Measurements from ENCODE around the gene OR3A3. TPM values are rescaled to one million over a fixed set of nuclear protein-coding genes. Genes with fewer than 3 reads are reported as not detected.
"Not testable (repeated sequence)": the region's sequence is repeated elsewhere in the genome, so short reads cannot be mapped to it uniquely, and the experiment has no call there.

The OR3A3 gene
- total and polyA plus RNA-seq, 12 donors: not detected

- TF ChIP-seq CTCF (IDR thresholded peaks at IDR 0.05): no peak
- H3K27me3 ChIP-seq: peaks cover 0 to 14% (median 0%) of the 10 kb centered on the region in 7 donors
- H3K4me3 ChIP-seq: no peak overlapping the region
- H3K36me3 ChIP-seq: no peaks in the 10 kb centered on the region
- no peak for DNase-seq
- H3K4me1 ChIP-seq: no peaks in the 10 kb centered on the region
- no peak overlapping the region for H3K27ac ChIP-seq
- peaks cover 0 to 8% (median 0%) of the 10 kb centered on the region in 11 donors for H3K9me3 ChIP-seq
- no peak for ATAC-seq
- intact Hi-C loops (cut with DNase I): no loop called here
- 38% methylated on average over 6 of the region's 6 CpGs for WGBS, 2 donors
These were observed 11.1 kb upstream of the OR3A3 start for GRCh38 chr17:3400055-3400454.

DNA sequence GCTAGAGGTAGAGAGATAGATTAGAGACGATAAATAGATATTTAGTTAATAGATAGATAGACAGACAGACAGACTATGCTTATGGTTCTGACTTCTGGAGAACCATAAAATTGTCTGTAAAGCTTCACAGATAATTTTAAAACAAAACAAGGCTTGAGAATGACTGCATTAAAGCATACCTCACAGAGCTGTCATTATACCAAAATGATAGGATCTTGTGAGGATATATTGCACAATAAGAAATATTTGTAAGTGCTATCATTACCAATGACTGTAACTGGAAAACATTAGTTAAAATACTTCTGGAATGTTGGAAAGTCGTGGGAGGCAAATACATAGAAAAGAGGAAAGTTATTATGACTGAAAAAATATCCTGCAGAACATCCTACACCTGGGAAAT, 9.4 kb upstream of the OR3A3 start:
- Histone ChIP-seq H3K36me3 (no peaks in the 10 kb centered on the region), H3K4me3 (no peak overlapping the region), H3K4me1 (no peaks in the 10 kb centered on the region), H3K9me3 (peaks cover 0 to 26% (median 2%) of the 10 kb centered on the region in 11 donors), H3K27me3 (no peaks in the 10 kb centered on the region), H3K27ac (no peak overlapping the region)
- WGBS, 2 donors: 44 to 51% methylated on average over 2 of the region's 2 CpGs
- intact Hi-C loops (cut with DNase I): no loop called here
- no peak for ATAC-seq
- no peak for TF ChIP-seq CTCF (IDR thresholded peaks at IDR 0.05)
- no peak for DNase-seq

DNA sequence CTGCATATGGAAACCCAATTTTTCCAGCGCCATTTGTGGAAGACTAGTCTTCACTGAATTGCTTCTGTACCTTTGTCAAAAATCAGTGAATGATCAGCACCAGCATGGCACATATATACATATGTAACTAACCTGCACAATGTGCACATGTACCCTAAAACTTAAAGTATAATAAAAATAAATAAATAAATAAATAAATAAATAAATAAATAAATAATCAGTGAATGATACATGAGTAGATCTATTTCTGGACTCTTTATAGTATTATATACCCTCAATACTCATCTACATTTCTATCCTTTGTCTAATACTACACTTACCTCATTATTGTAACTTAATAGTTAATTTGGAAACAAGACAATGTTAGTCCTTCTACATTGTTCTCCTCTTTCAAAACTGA, 7.3 kb upstream of the OR3A3 start:
- 66 to 75% methylated on average over 1 of the region's 1 CpG for WGBS, 2 donors
- DNase-seq; ATAC-seq; H3K36me3 ChIP-seq; intact Hi-C loops (cut with DNase I); H3K27me3 ChIP-seq; H3K4me3 ChIP-seq; H3K27ac ChIP-seq; H3K4me1 ChIP-seq: not testable (repeated sequence)
- peaks cover 0 to 45% (median 16%) of the 10 kb centered on the region in 11 donors for H3K9me3 ChIP-seq

GRCh38 chr17:3412216-3412615, 1.0 kb downstream of the OR3A3 start:
- H3K36me3 ChIP-seq; intact Hi-C loops (cut with DNase I); H3K4me3 ChIP-seq; H3K4me1 ChIP-seq; DNase-seq; H3K27me3 ChIP-seq; H3K27ac ChIP-seq: not testable (repeated sequence)
- peak in 1 of 8 donors; percentile 10 for ATAC-seq
- H3K9me3 ChIP-seq: peaks cover 0 to 19% (median 6%) of the 10 kb centered on the region in 11 donors
- 51% methylated on average over 3 of the region's 16 CpGs; no CpG with 5 or more reads in 1 of the 2 donors for WGBS, 2 donors

DNA sequence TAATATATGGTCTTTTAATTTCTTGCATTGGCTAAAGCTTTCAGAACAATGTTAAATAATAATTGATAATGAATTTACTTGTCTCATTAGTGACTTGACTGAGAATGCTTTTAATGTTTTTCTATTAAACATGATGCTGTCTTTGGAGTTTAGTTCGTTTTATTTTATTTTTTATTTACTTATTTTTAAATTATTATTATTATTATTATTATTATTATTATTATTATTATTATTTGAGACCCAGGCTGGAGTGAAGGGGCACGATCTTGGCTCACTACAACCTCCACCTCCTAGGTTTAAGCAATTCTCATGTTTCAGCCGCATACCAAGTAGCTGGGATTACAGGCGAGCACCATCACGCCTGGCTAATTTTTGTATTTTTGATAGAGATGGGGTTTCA, 4.4 kb downstream of the OR3A3 start:
- no peaks in the 10 kb centered on the region for H3K36me3 ChIP-seq
- no peak overlapping the region for H3K4me3 ChIP-seq
- peaks cover 0 to 10% (median 0%) of the 10 kb centered on the region in 11 donors for H3K9me3 ChIP-seq
- ATAC-seq (no peak), DNase-seq (no peak)
- peaks cover 0 to 6% (median 0%) of the 10 kb centered on the region in 7 donors for H3K27me3 ChIP-seq
- intact Hi-C loops (cut with DNase I): no loop called here
- H3K4me1 ChIP-seq: no peaks in the 10 kb centered on the region
- H3K27ac ChIP-seq: no peak overlapping the region
- no peak for TF ChIP-seq CTCF (IDR thresholded peaks at IDR 0.05)
- 75 to 76% methylated on average over 5 of the region's 5 CpGs for WGBS, 2 donors

All from heart right ventricle (tissue), 16 donors.